Body of pancreas (tissue), 4 donors: ENCODE results near the gene ARHGAP33.

Experiments
- POLR2A ChIP-seq, 3 donors: fragments of 450-650 bp; IDR thresholded peaks; one replicate each; pipeline ENCODE4 v1.6.1; 2016; ENCODE audit warnings: antibody characterized with exemption in 3 of 3, mild to moderate bottlenecking in 2 of 3
- TF ChIP-seq, protein P1 (sequence below), 7 experiments: fragments of 450-650 bp in 4 of 7; fragments of 200-600 bp in 3 of 7; sonication (generic) in 3 of 7; IDR thresholded peaks; one replicate each; pipeline ENCODE4 v1.5.1; 2016 to 2019; ENCODE audit warnings: antibody characterized with exemption in 7 of 7

DNA sequence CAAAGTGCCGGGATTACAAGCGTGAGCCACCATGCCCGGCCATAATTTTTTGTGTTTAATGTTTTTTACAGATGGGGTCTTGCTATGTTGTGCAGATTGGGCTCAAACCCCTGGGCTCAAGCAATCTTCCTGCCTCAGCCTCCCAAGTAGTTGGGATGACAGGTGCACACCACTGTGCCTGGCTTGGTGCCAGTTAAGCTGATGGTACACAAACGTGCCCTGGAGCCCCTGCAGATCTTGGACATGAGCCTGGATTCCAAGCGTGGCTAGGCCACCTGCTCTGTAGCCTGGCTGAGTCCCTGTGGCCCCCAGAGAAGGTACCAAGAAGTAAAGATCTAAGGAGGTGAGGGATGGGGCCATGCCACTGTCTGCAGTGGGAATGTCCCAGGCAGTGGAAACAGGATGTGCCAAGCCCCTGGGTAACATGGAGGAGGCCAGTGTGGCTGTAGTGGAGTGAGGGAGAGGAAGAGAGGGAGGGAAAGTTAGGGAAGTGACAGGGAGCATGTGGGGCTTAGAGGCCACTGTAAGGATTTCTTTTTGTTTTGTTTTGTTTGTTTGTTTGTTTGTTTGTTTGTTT lies 30.2 kb downstream of the ARHGAP33 start:
- TF ChIP-seq, protein P1, sequence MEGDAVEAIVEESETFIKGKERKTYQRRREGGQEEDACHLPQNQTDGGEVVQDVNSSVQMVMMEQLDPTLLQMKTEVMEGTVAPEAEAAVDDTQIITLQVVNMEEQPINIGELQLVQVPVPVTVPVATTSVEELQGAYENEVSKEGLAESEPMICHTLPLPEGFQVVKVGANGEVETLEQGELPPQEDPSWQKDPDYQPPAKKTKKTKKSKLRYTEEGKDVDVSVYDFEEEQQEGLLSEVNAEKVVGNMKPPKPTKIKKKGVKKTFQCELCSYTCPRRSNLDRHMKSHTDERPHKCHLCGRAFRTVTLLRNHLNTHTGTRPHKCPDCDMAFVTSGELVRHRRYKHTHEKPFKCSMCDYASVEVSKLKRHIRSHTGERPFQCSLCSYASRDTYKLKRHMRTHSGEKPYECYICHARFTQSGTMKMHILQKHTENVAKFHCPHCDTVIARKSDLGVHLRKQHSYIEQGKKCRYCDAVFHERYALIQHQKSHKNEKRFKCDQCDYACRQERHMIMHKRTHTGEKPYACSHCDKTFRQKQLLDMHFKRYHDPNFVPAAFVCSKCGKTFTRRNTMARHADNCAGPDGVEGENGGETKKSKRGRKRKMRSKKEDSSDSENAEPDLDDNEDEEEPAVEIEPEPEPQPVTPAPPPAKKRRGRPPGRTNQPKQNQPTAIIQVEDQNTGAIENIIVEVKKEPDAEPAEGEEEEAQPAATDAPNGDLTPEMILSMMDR (IDR thresholded peaks at IDR 0.05): no peak
- no peak for TF ChIP-seq POLR2A (IDR thresholded peaks at IDR 0.05)
